ENCODE measurements around the gene IFIT2. TPM values are rescaled to one million over a fixed set of nuclear protein-coding genes. Genes with fewer than 3 reads are reported as not detected.

Gene IFIT2
- total RNA-seq, 1 experiment from 2014 or later = 1.7 TPM

GRCh38 chr10:89306434-89307268 is 4.8 kb downstream of the IFIT2 start:
- CTCF ChIA-PET = no interaction called here
- POLR2A ChIA-PET (ENCODE audit: low non-redundant PET) = no interaction called here
- no peaks in the 10 kb centered on the region for H3K27me3 ChIP-seq (replicated peaks; ENCODE audit: insufficient read depth, low read depth, low read length, poor library complexity)
- no peaks in the 10 kb centered on the region for H3K9me3 ChIP-seq (ENCODE audit: low read depth, low read length, poor library complexity, severe bottlenecking)
- H3K27ac ChIP-seq (ENCODE audit: low read depth, low read length, poor library complexity, severe bottlenecking) = no peak overlapping the region
- no TSS peak for BruUV-seq (replicated peaks)
- TF ChIP-seq EZH2 (IDR thresholded peaks at IDR 0.05; ENCODE audit: borderline replicate concordance, low read depth, low read length, poor library complexity, severe bottlenecking) = no peak
- TF ChIP-seq CTCF (conservative IDR thresholded peaks at IDR 0.05; ENCODE audit: low read depth, low read length) = no peak
- no peaks in the 10 kb centered on the region for H3K36me3 ChIP-seq (ENCODE audit: insufficient read depth, low read length, poor library complexity, severe bottlenecking)
- no peaks in the 10 kb centered on the region for H3K4me1 ChIP-seq (ENCODE audit: insufficient read depth, low read length, poor library complexity, severe bottlenecking)
- intact Hi-C loops (cut with micrococcal nuclease; ENCODE audit: unreplicated experiment) = no loop called here
- DNase-seq (ENCODE audit: low spot score) = no peak
- H3K4me3 ChIP-seq (ENCODE audit: low read depth, low read length, poor library complexity, severe bottlenecking) = no peak overlapping the region

GRCh38 chr10:89307269-89307577 is 5.4 kb downstream of the IFIT2 start:
- TF ChIP-seq EZH2 (IDR thresholded peaks at IDR 0.05; ENCODE audit: borderline replicate concordance, low read depth, low read length, poor library complexity, severe bottlenecking) = no peak
- TF ChIP-seq CTCF (conservative IDR thresholded peaks at IDR 0.05; ENCODE audit: low read depth, low read length) = no peak
- POLR2A ChIA-PET (ENCODE audit: low non-redundant PET) = no interaction called here
- no peak overlapping the region for H3K27ac ChIP-seq (ENCODE audit: low read depth, low read length, poor library complexity, severe bottlenecking)

GRCh38 chr10:89308266-89308665 is 6.4 kb downstream of the IFIT2 start:
- no TSS peak for BruUV-seq (replicated peaks)
- H3K27ac ChIP-seq (ENCODE audit: low read depth, low read length, poor library complexity, severe bottlenecking) = no peak overlapping the region
- H3K27me3 ChIP-seq (replicated peaks; ENCODE audit: insufficient read depth, low read depth, low read length, poor library complexity) = no peaks in the 10 kb centered on the region
- CTCF ChIA-PET = no interaction called here
- TF ChIP-seq EZH2 (IDR thresholded peaks at IDR 0.05; ENCODE audit: borderline replicate concordance, low read depth, low read length, poor library complexity, severe bottlenecking) (no peak), CTCF (conservative IDR thresholded peaks at IDR 0.05; ENCODE audit: low read depth, low read length) (no peak)
- DNase-seq (ENCODE audit: low spot score) = no peak
- no peak overlapping the region for H3K4me3 ChIP-seq (ENCODE audit: low read depth, low read length, poor library complexity, severe bottlenecking)
- POLR2A ChIA-PET (ENCODE audit: low non-redundant PET) = no interaction called here
- H3K4me1 ChIP-seq (ENCODE audit: insufficient read depth, low read length, poor library complexity, severe bottlenecking) = no peaks in the 10 kb centered on the region
- no peaks in the 10 kb centered on the region for H3K36me3 ChIP-seq (ENCODE audit: insufficient read depth, low read length, poor library complexity, severe bottlenecking)
- no peaks in the 10 kb centered on the region for H3K9me3 ChIP-seq (ENCODE audit: low read depth, low read length, poor library complexity, severe bottlenecking)
- intact Hi-C loops (cut with micrococcal nuclease; ENCODE audit: unreplicated experiment) = no loop called here

More at GRCh38 chr10:89307269-89307577, 5.4 kb downstream of the IFIT2 start:
- Histone ChIP-seq H3K4me3 (ENCODE audit: low read depth, low read length, poor library complexity, severe bottlenecking) (no peak overlapping the region), H3K27me3 (replicated peaks; ENCODE audit: insufficient read depth, low read depth, low read length, poor library complexity) (no peaks in the 10 kb centered on the region), H3K4me1 (ENCODE audit: insufficient read depth, low read length, poor library complexity, severe bottlenecking) (no peaks in the 10 kb centered on the region), H3K9me3 (ENCODE audit: low read depth, low read length, poor library complexity, severe bottlenecking) (no peaks in the 10 kb centered on the region), H3K36me3 (ENCODE audit: insufficient read depth, low read length, poor library complexity, severe bottlenecking) (no peaks in the 10 kb centered on the region)
- no TSS peak for BruUV-seq (replicated peaks)
- intact Hi-C loops (cut with micrococcal nuclease; ENCODE audit: unreplicated experiment) = no loop called here
- DNase-seq (ENCODE audit: low spot score) = no peak
- CTCF ChIA-PET = no interaction called here

Data from A673 (cell line).